ENCODE measurements around the gene CDKAL1. TPM values are rescaled to one million over a fixed set of nuclear protein-coding genes. Genes with fewer than 3 reads are reported as not detected.

The CDKAL1 gene
- total and polyA plus RNA-seq, 2 of the 8 experiments (the other 6 are each of a cell fraction or from before 2014, with no cell fraction given): 8.4 to 24.6 TPM

DNA sequence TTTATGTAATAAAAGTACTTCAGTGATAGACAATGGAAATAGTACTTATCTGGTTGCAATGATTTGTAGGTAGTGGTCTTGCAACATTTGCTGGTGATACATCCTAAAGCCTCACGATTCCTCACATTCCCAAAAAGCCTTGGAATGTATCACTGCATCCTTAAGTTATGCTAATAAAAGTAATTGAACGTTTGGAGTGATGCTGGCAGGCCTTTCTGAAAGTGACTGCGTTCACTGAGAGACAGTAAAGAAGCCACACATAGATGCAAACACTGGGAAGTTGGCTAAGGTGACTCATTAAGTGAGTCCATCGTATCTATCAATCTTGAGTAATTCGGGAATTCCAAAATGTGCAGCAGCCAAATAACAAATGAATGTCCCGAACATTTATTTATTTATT is 615.2 kb downstream of the CDKAL1 start:
- Histone ChIP-seq H3K9me3 (ENCODE audit: insufficient read depth in 2 of 2, low read depth in 1 of 2, low read length in 1 of 2) (no peaks in the 10 kb centered on the region), H3K4me3 (ENCODE audit: extremely low read depth in 1 of 4, insufficient read depth in 2 of 4, low read depth in 3 of 4, low read length in 4 of 4) (no peak overlapping the region), H3K23ac (ENCODE audit: insufficient read length) (no peak overlapping the region), H3K18ac (ENCODE audit: extremely low read depth, low read length) (no peak overlapping the region), H4K91ac (replicated peaks; ENCODE audit: insufficient read length, low read length) (no peak overlapping the region), H2BK12ac (ENCODE audit: low read depth, low read length) (no peak overlapping the region), H3K79me2 (ENCODE audit: control insufficient read depth in 1 of 2, insufficient read depth in 2 of 2, low read length in 2 of 2) (no peaks in the 10 kb centered on the region), H2BK20ac (ENCODE audit: low read length) (no peak overlapping the region), H2BK5ac (ENCODE audit: low read depth, low read length) (no peak overlapping the region), H2BK120ac (replicated peaks; ENCODE audit: low read depth, low read length) (no peak overlapping the region), H3K79me1 (ENCODE audit: low read depth, low read length) (no peaks in the 10 kb centered on the region), H2AFZ (ENCODE audit: low read length) (no peak overlapping the region), H3K9ac (replicated peaks in 1 of 4; ENCODE audit: extremely low read depth in 1 of 4, low read depth in 3 of 4, low read length in 3 of 4) (no peak overlapping the region), H4K5ac (ENCODE audit: insufficient read length, low read depth, low read length) (no peak overlapping the region), H3K4ac (replicated peaks; ENCODE audit: insufficient read length, low read depth, low read length) (no peak overlapping the region), H3K4me1 (replicated peaks in 1 of 4; ENCODE audit: control insufficient read depth in 3 of 4, insufficient read depth in 4 of 4, low read length in 3 of 4) (no peaks in the 10 kb centered on the region), H2BK15ac (ENCODE audit: low read length) (no peak overlapping the region), H3K56ac (replicated peaks; ENCODE audit: insufficient read length, low read depth, low read length) (no peak overlapping the region), H3K23me2 (ENCODE audit: low read depth, low read length) (no peaks in the 10 kb centered on the region), H4K20me1 (replicated peaks in 1 of 2; ENCODE audit: control insufficient read depth in 1 of 2, insufficient read depth in 2 of 2, low read length in 2 of 2) (no peaks in the 10 kb centered on the region), H3K27ac (ENCODE audit: low read depth, low read length) (no peak overlapping the region), H3K4me2 (ENCODE audit: insufficient read depth in 1 of 2, low read depth in 2 of 2, low read length in 2 of 2) (no peak overlapping the region), H3K14ac (ENCODE audit: insufficient read length) (no peak overlapping the region), H3K27me3 (replicated peaks in 1 of 4; ENCODE audit: control insufficient read depth in 3 of 4, extremely low read depth in 1 of 4, insufficient read depth in 3 of 4, low read length in 3 of 4) (no peaks in the 10 kb centered on the region), H4K8ac (ENCODE audit: extremely low read depth, insufficient read depth, low read length) (no peak overlapping the region), H3K36me3 (ENCODE audit: control insufficient read depth in 2 of 4, insufficient read depth in 4 of 4, low read length in 3 of 4) (no peaks in the 10 kb centered on the region), H2AK5ac (ENCODE audit: low read depth, low read length) (no peak overlapping the region)
- ChIA-PET CTCF (ENCODE audit: partially characterized antibody) (no interaction called here), POLR2A (ENCODE audit: partially characterized antibody) (no interaction called here)
- FAIRE-seq (no peak), DNase-seq (ENCODE audit: low read depth in 1 of 2, low spot score in 2 of 2) (no peak)
- 86% methylated on average over 6 of the region's 6 CpGs; no CpG with 5 or more reads in 1 of the 2 experiments for WGBS, 2 experiments (ENCODE audit: extremely low coverage in 1 of 2, insufficient coverage in 1 of 2, insufficient read length in 1 of 2, insufficient replicate concordance in 2 of 2, low coverage in 1 of 2, low lambda C conversion rate in 2 of 2, missing lambda C conversion rate in 1 of 2)
- TF ChIP-seq TCF12 (IDR thresholded peaks at IDR 0.05; ENCODE audit: low read depth, low read length) (no peak), TEAD4 (IDR thresholded peaks at IDR 0.05; ENCODE audit: low read depth, low read length) (no peak), POLR2A (IDR thresholded peaks at IDR 0.05; ENCODE audit: control extremely low read depth in 1 of 2, low read depth in 2 of 2, low read length in 2 of 2) (no peak), JUN (IDR thresholded peaks at IDR 0.05; ENCODE audit: low read depth, low read length) (no peak), RXRA (IDR thresholded peaks at IDR 0.05; ENCODE audit: insufficient read depth, low read depth, low read length) (no peak), SUZ12 (IDR thresholded peaks at IDR 0.05; ENCODE audit: low read length) (no peak), EZH2 (IDR thresholded peaks at IDR 0.05; ENCODE audit: low read depth, low read length, severe bottlenecking) (no peak), BRCA1 (IDR thresholded peaks at IDR 0.05; ENCODE audit: low read depth, low read length) (no peak), NRF1 (IDR thresholded peaks at IDR 0.05; ENCODE audit: low read depth, low read length) (no peak), ZNF274 (IDR thresholded peaks at IDR 0.05; ENCODE audit: borderline replicate concordance, extremely low read depth, low read length) (no peak), TBP (IDR thresholded peaks at IDR 0.05; ENCODE audit: low read depth, low read length) (no peak), E2F6 (IDR thresholded peaks at IDR 0.05) (no peak), KDM1A (IDR thresholded peaks at IDR 0.05; ENCODE audit: borderline replicate concordance, low read length) (no peak)
- TF ChIP-seq, protein P1, sequence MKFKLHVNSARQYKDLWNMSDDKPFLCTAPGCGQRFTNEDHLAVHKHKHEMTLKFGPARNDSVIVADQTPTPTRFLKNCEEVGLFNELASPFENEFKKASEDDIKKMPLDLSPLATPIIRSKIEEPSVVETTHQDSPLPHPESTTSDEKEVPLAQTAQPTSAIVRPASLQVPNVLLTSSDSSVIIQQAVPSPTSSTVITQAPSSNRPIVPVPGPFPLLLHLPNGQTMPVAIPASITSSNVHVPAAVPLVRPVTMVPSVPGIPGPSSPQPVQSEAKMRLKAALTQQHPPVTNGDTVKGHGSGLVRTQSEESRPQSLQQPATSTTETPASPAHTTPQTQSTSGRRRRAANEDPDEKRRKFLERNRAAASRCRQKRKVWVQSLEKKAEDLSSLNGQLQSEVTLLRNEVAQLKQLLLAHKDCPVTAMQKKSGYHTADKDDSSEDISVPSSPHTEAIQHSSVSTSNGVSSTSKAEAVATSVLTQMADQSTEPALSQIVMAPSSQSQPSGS (IDR thresholded peaks at IDR 0.05; ENCODE audit: low read length): no peak

Measured in H1 (cell line).